GM19467 (cell line): Measurements from ENCODE around the gene P2RX6.
"Not testable (repeated sequence)": the region's sequence is repeated elsewhere in the genome, so short reads cannot be mapped to it uniquely, and the experiment has no call there.

Source experiments
- ATAC-seq: cut with Tn5 transposase; IDR thresholded peaks from one replicate; pipeline ENCODE4 v1.9.1; 2021; ENCODE audit warnings: mild to moderate bottlenecking, moderate library complexity; ENCODE audit not compliant: unreplicated experiment

P2RX6 gene

GRCh38 chr22:21030621-21031544 is 15.9 kb downstream of the P2RX6 start:
- ATAC-seq: no peak

DNA sequence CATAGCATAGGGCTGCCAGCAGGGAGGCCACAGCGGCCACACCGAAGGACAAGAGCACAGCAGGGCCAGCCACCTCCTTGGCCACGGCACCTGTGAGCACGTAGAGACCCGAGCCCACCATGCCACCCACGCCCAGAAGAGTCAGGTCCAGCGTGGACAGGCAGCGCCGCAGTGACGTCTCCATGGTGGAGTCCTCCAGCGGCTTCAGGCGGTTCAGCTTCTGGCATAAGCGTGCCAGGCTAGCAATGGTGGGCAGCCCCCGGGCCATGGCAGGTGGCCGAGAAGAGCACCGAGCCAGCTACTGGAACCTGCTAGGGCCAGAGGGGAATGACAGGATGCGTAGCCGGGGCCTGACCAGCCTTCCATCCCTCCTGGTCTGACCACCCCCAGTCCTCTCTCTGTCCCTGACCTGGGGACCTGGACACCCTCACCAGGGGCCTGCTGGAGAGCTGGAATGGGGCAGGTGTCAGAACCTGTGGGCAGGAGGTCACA is 16.6 kb downstream of the P2RX6 start:
- no peak for ATAC-seq

DNA sequence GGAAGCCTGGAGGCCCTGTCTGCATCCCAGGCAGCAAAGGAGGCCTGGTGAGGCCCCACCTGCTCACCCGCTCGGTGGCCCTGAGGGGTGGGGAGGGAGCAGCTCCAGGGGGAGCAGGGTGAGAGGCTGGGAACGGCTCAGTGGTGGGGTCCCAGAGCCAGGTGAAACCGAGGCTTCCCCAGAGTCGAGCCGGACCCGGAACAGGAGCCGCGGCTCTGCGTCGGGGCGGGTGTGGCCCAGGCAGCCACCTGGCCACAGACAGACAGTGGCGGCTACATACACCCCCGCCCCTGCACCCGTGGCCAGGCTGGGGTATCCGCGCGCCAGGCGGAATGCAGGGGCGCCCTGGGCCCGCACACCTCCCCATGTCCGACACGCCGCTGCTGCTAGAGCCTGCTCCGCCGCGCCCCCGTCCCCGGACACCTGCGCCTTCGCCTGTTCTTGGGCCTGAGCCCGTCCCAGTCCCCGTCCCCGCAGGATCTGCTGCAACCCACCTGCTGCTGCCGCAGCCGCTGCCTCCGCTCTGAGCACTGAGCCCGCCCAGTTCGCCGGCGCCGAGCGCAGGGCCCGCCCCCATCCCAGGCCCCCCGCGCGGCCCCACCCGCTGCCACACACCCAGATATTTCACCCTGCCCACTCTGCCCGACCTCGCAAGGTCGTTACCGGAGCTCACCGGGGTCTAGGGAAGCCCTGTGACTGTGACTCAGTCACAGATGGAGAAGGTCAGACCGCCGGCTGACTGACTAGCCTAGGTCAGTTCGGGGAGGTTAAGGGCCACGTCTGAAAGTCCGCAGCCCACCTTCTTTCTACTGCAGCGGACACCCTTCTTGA is 17.3 kb downstream of the P2RX6 start, which contains the start of gene SLC7A4:
SLC7A4 (minus strand) TSS at position 525 of the 831 bp plus-strand sequence. CDS start 749 bp downstream, outside the sequence.
- ATAC-seq: no peak

GRCh38 chr22:21032868-21033688 is 18.1 kb downstream of the P2RX6 start:
- ATAC-seq: no peak

GRCh38 chr22:21033895-21034294 is 18.9 kb downstream of the P2RX6 start:
- no peak for ATAC-seq

DNA sequence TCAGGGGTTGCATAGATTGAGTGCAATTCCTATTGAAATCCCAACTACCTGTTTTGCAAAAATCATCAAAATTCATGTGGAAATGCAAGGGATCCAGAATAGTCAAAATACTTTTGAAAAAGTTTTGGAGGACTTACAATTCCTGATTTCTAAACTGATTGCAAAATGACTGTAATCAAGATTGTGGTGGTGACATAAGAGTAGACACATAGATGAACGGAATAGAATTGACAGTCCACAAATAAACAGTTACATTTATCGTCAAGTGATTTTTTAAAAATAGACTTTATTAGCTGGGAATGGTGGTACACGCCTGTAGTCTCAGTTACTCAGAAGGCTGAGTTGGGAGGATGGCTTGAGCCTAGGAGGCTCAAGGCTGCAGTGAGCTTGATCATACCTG is 20.0 kb downstream of the P2RX6 start:
- ATAC-seq: no peak

DNA sequence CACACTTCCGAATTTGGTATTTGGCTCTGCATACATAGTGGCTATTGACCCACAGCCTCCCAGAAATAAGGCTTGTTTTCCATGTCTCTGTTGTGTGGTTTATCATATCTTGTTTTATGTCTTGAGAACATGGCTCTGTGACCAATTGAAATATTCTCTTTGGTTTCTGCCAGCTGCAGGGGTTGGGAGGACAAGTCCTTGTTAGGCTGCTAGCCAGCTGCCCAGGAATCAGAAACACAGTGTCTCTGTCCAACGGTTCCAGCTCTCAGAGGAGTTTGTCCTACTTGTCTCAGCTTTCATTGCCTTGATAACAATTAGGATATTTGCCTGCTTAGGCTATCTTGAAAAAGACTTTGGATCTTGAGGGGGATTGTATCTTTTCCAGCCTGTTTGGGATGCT is 23.4 kb downstream of the P2RX6 start:
- ATAC-seq: no peak

DNA sequence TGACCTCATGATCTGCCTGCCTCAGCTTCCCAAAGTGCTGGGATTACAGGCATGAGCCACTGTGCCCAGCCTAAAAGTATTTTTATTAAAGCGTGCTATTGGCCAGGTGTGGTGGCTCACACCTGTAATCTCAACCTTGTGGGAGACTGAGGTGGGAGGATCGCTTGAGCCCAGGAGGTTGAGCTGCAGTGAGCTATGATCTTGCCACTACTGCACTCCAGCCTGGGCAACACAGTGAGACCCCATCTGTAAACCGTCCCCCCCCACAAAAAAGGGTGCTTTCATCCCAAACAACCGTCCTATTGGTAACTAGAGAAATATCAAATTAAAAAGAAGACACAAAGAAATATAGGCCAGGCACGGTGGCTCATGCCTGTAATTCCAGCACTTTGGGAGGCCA is 24.2 kb downstream of the P2RX6 start:
- ATAC-seq: not testable (repeated sequence)

- ATAC-seq: no peak
These were observed 27.0 kb downstream of the P2RX6 start for GRCh38 chr22:21041937-21042336.

DNA sequence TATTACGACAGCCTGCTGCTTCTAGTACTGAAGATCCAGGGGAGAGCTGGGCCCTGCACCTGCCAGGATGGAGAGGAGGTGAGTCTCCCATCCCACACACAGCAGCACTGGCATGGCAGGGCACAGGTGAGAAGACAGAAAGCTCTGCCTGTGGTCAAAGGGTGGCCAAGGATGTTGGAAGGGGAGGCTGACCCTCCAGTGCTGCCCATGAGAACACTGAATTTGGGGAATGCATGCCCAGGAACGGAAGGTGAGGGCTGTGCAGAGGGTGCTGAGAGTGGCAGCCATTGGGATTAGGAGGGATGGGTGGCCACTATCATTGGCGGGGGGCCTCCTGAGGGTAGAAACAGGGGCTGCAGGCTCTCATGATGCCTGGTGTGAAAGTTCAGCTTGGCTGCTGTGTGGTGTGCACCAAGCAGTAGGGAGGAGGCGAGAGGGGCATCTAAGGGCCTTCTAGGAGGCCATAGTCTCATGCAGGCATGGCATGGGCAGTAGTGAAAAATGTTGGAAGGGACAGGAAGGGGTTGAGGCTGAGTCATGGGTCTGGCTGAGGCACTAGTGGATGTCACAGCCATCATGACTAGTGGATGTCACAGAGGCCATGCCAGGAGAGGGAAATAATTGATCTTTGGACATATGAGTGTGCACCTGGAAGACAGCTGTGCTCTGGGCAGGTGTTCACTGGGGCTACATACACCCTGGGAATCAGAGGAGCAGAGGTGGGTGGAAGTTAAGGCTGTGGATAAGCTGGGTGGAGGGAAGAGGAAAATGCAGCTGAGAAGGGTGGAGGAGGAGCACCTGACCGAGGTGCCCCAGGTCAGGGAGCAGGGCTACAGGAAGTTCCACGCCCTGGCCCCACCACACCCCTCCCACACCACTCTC is 28.3 kb downstream of the P2RX6 start:
- ATAC-seq: no peak

DNA sequence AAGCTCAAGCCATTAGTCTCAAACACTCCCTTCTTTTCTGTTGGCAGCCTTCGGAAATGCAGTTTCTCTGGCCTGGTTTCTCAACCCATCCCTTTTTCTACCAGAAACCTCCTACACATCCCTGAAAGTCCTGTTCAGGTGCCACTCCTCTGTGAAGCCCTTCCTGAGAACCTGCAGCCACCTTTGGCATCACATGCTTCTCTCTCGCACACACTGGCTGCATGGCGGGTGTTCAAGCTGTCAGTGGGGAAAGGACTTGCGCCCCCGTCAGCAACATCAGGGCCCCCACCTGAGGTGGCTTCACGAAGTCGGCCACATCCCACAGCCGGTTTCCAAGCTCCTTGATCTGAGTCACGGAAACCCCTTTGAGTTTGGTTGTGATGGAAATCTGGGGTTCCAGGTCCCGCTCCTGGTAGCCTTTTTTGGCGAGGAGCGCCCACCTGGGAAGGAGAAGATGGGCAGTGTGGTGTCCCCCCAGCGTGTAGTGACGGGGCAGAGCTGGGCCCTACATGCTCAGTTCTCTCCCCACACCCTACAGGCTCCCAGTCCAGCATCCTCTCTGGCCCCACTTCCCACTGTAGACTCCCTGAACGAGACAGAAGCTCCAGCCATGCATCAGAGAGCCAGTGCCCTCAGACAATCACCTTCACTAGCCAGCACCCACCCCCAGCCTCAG is 29.0 kb downstream of the P2RX6 start:
- ATAC-seq: no peak

GRCh38 chr22:21044931-21045584 is 30.1 kb downstream of the P2RX6 start:
- ATAC-seq: no peak

DNA sequence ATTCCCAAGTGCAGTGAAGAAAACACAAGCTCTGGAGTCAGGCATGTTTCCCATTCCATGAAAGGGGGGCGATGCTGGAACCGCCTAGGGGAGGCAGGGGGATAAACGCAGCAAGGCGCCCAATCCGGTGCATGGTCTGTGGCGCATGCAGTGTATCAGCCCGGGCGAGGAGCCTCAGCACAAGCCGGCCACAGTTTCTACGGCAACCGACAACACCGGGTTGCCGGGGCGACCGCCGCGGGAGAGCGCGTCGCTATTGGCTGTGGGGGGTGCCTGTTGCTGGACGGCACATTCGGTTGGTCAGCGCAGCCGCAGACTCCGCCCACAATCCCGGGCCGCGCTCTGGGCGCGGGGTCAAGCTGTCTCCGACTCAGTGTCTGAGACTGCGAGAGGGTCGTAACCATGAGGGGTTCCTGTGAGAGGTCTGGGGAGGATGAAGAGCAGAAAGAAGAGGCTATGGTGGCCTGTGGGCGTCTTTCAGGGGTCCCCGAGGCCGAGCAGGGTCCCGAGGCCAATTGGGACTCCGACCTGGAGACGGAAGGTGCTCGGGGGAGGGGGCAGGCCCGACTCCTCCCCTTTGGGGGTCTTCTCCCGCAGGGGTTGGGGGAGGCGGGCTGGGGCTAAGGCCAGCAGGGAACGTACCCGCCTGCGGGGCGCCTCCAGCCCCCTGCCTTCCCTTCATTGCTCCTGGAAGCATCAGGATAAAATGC is 30.8 kb downstream of the P2RX6 start, which contains the start of gene LRRC74B:
LRRC74B (plus strand) TSS at position 362 of the 710 bp plus-strand sequence; CDS start at position 403, 41 bp downstream.
- ATAC-seq: peak; percentile 76

- ATAC-seq: no peak
These were observed 32.2 kb downstream of the P2RX6 start for GRCh38 chr22:21047035-21047661.

DNA sequence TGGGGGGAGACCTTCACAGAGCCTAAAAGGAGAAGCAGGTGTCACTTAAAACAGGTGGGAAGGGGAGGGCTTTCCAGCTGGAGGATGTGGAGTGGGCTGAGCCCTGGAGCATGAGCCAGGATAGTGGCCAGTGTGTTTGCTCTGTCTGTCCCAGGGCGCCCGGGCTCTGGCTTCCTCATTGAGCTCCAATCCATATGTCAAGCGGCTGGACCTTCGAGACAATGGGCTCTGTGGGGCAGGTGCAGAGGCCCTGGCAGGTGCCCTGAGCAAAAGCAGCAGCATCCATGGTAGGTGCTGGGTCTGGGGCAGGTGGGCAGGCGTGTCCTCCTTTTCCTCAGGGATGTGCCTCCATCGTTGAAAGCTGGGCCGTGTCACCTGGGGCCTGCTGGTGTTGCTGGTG is 32.8 kb downstream of the P2RX6 start:
- ATAC-seq: no peak

- ATAC-seq: not testable (repeated sequence)
These were observed 33.5 kb downstream of the P2RX6 start for GRCh38 chr22:21048448-21048847.

- ATAC-seq: not testable (repeated sequence)
These were observed 34.0 kb downstream of the P2RX6 start for GRCh38 chr22:21048965-21049364.
